Fibroblast of lung (primary cell): Measurements from ENCODE around the gene KCTD21. TPM values are rescaled to one million over a fixed set of nuclear protein-coding genes. Genes with fewer than 3 reads are reported as not detected.
"Not testable (repeated sequence)": the region's sequence is repeated elsewhere in the genome, so short reads cannot be mapped to it uniquely, and the experiment has no call there.

Source experiments
- DNase-seq, 2 donors: peaks; one replicate each; pipeline versions ENCODE4 v3.0.0 to v3.0.0-alpha.2; 2010; ENCODE audit warnings: low read depth in 2 of 2
- H2AFZ ChIP-seq: 2 replicates; pipeline ENCODE4 v1.5.1; 2012; ENCODE audit warnings: low read length, control low read depth, inconsistent platforms
- H3K27ac ChIP-seq: 2 replicates; pipeline ENCODE4 v1.5.1; 2011; ENCODE audit warnings: low read length, control low read depth; ENCODE audit not compliant: insufficient read depth
- H3K27me3 ChIP-seq: 2 replicates; pipeline ENCODE4 v1.5.1; 2011; ENCODE audit warnings: mild to moderate bottlenecking, low read length; ENCODE audit not compliant: control insufficient read depth, insufficient read depth
- H3K36me3 ChIP-seq: 2 replicates; pipeline ENCODE4 v1.5.1; 2011; ENCODE audit warnings: low read length; ENCODE audit not compliant: control insufficient read depth, insufficient read depth
- H3K4me1 ChIP-seq: 2 replicates; pipeline ENCODE4 v1.5.1; 2011; ENCODE audit warnings: low read length; ENCODE audit not compliant: control insufficient read depth, insufficient read depth; ENCODE audit errors: extremely low read depth
- H3K4me2 ChIP-seq: 2 replicates; pipeline ENCODE4 v1.5.1; 2011; ENCODE audit warnings: low read length, control low read depth; ENCODE audit not compliant: insufficient read depth; ENCODE audit errors: extremely low read depth
- H3K4me3 ChIP-seq, 4 experiments: fragments of 200-600 bp in 1 of 4; sonication (generic) in 1 of 4; replicated peaks in 1 of 4; 2 replicates each; pipeline ENCODE4 v1.5.1; 2011 to 2016; ENCODE audit warnings: low read length in 4 of 4, low read depth in 3 of 4, mild to moderate bottlenecking in 3 of 4, control low read depth in 2 of 4, inconsistent platforms in 1 of 4, mixed read lengths in 1 of 4; ENCODE audit not compliant: insufficient read depth in 1 of 4; ENCODE audit errors: control extremely low read depth in 1 of 4
- H3K79me2 ChIP-seq: 2 replicates; pipeline ENCODE4 v1.5.1; 2012; ENCODE audit warnings: mild to moderate bottlenecking, low read length, inconsistent platforms; ENCODE audit not compliant: control insufficient read depth, insufficient read depth
- H3K9ac ChIP-seq: 2 replicates; pipeline ENCODE4 v1.5.1; 2011; ENCODE audit warnings: mild to moderate bottlenecking, low read length, control low read depth; ENCODE audit not compliant: insufficient read depth
- H3K9me3 ChIP-seq: 2 replicates; pipeline ENCODE4 v1.5.1; 2012; ENCODE audit warnings: low read depth, low read length; ENCODE audit not compliant: control insufficient read depth, insufficient read depth
- H4K20me1 ChIP-seq: 2 replicates; pipeline ENCODE4 v1.5.1; 2011; ENCODE audit warnings: low read length; ENCODE audit not compliant: control insufficient read depth, insufficient read depth; ENCODE audit errors: extremely low read depth
- EZH2 ChIP-seq: IDR thresholded peaks from 2 replicates; pipeline ENCODE4 v1.5.1; 2012; ENCODE audit warnings: low read length, control low read depth, mild to moderate bottlenecking; ENCODE audit errors: missing control alignments
- polyA plus RNA-seq, 2 donors: library from polyadenylated mRNA; depleted of rRNA in 1 of 2; stranded (reverse) in 1 of 2; unstranded in 1 of 2; fragments of >200 nt; gene quantifications; 2 replicates each; pipeline ENCODE4 v1.2.1, GENCODE V29; 2011 to 2012; ENCODE audit warnings: missing spikeins in 1 of 2
- total RNA-seq: library from RNA; depleted of rRNA; stranded (reverse); fragments of >200 nt; gene quantifications from 2 replicates; pipeline ENCODE4 v1.2.1, GENCODE V29; 2014
- TF ChIP-seq, protein P1 (sequence below), 2 donors: IDR thresholded peaks in 1 of 2; conservative IDR thresholded peaks in 1 of 2; 1 replicate in 1 of 2; 2 replicates in 1 of 2; pipeline ENCODE4 v1.5.1; 2011 to 2012; ENCODE audit warnings: low read length in 2 of 2, control low read depth in 1 of 2, inconsistent platforms in 1 of 2, low read depth in 1 of 2, mild to moderate bottlenecking in 1 of 2

Gene KCTD21
- total and polyA plus RNA-seq, 2 donors (not counting 1 experiment from before 2014, with no cell fraction given), result 8.1 to 15.9 TPM

DNA sequence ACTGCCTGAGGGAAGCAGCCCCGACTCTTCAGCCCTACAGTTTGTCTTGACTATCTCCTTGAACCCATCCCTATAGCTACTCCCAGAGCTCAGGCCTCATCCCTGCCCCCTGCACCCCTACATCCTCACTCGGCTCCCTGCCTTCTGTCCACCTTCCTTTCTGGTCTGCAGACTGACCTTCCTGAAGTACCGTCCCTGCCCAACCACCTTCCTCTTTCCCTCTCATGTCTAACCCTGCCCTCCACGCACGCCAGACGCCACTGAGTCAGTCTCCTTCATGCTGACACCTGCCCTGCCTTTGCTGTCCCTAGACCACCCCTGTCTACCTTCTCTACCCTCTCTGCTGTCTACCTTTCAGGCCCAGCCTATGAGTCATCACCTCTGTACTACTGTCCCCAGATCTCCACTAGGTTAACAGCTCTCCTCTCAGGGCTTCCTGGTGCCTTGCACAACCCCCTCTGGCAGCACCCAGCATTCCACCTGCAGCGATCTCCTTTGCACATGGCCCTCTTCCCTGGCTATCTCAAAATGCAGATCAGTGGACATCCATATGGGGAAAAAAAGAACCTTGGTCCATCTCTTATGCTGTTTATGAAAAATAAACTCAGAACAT, 8.9 kb downstream of the KCTD21 start:
- Histone ChIP-seq H4K20me1 (no peaks in the 10 kb centered on the region), H3K4me2 (no peak overlapping the region), H3K79me2 (no peaks in the 10 kb centered on the region), H3K4me1 (no peaks in the 10 kb centered on the region), H2AFZ (no peak overlapping the region), H3K36me3 (no peaks in the 10 kb centered on the region), H3K4me3 (no peak overlapping the region), H3K9me3 (no peaks in the 10 kb centered on the region), H3K9ac (no peak overlapping the region), H3K27me3 (no peaks in the 10 kb centered on the region), H3K27ac (no peak overlapping the region)
- DNase-seq, result no peak
- TF ChIP-seq, protein P1, sequence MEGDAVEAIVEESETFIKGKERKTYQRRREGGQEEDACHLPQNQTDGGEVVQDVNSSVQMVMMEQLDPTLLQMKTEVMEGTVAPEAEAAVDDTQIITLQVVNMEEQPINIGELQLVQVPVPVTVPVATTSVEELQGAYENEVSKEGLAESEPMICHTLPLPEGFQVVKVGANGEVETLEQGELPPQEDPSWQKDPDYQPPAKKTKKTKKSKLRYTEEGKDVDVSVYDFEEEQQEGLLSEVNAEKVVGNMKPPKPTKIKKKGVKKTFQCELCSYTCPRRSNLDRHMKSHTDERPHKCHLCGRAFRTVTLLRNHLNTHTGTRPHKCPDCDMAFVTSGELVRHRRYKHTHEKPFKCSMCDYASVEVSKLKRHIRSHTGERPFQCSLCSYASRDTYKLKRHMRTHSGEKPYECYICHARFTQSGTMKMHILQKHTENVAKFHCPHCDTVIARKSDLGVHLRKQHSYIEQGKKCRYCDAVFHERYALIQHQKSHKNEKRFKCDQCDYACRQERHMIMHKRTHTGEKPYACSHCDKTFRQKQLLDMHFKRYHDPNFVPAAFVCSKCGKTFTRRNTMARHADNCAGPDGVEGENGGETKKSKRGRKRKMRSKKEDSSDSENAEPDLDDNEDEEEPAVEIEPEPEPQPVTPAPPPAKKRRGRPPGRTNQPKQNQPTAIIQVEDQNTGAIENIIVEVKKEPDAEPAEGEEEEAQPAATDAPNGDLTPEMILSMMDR (conservative IDR thresholded peaks at IDR 0.05 in 1 of 2, IDR thresholded peaks at IDR 0.05 in 1 of 2; ENCODE audit: low read depth in 1 of 2, low read length in 2 of 2), result no peak

DNA sequence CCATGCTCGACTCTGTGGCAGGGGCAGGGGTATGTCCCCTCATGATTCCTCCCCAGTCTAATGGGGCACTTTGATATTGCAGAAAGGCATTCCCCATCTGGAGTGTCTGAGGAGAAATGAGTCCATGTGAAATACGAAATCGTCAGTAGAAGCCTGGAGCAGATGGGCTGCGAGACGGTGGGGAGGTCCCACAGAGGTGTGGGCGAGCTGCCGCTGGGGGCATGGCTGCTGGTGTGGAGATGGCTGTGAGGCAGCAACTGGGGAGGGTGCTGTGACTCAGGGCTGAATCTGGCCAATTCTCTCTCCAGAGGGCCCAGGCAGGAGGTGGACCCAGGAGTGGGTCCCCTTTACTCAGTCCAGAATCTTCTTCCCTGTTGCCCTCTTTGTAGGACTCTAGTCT, 11.2 kb downstream of the KCTD21 start:
- DNase-seq, result no peak
- no peaks in the 10 kb centered on the region for H3K9me3 ChIP-seq
- no peak overlapping the region for H3K9ac ChIP-seq
- TF ChIP-seq, protein P1 (conservative IDR thresholded peaks at IDR 0.05 in 1 of 2, IDR thresholded peaks at IDR 0.05 in 1 of 2; ENCODE audit: low read depth in 1 of 2, low read length in 2 of 2), result no peak
- TF ChIP-seq EZH2, result no peak
- H2AFZ ChIP-seq, result no peak overlapping the region
- H3K27ac ChIP-seq, result no peak overlapping the region
- H3K27me3 ChIP-seq, result no peaks in the 10 kb centered on the region
- H3K4me3 ChIP-seq, result no peak overlapping the region
- H3K4me2 ChIP-seq, result no peak overlapping the region
- no peaks in the 10 kb centered on the region for H3K4me1 ChIP-seq
- no peaks in the 10 kb centered on the region for H4K20me1 ChIP-seq
- H3K36me3 ChIP-seq, result peaks cover 3% of the 10 kb centered on the region
- H3K79me2 ChIP-seq, result no peaks in the 10 kb centered on the region

DNA sequence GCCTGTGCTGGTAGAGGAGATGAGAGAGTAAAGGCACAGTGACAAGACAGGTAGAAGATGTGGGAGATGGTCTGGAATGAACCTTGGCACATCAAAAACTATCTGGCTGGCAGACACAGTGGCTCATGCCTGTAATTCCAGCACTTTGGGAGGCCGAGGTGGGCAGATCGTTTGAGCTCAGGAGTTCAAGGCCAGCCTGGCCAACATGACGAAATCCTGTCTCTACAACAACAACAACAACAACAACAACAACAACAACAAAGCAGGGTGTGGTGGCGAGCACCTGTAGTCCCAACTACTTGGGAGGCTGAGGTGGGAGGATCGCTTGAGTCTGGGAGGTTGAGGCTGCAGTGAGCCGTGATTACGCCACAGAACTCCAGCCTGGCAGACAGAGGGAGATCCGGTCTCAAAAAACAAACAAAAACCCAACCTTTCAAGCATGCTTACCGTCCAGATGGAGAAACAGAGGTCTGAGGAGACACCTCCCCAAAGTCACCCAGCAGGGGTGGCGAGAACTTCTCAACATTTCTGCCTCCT, 11.8 kb downstream of the KCTD21 start:
- no peaks in the 10 kb centered on the region for H3K4me1 ChIP-seq
- H3K79me2 ChIP-seq, result no peaks in the 10 kb centered on the region
- no peak overlapping the region for H3K4me2 ChIP-seq
- no peak overlapping the region for H3K4me3 ChIP-seq
- peaks cover 4% of the 10 kb centered on the region for H3K36me3 ChIP-seq
- no peak for DNase-seq
- TF ChIP-seq EZH2, result no peak
- TF ChIP-seq, protein P1 (conservative IDR thresholded peaks at IDR 0.05 in 1 of 2, IDR thresholded peaks at IDR 0.05 in 1 of 2; ENCODE audit: low read depth in 1 of 2, low read length in 2 of 2), result no peak
- H2AFZ ChIP-seq, result no peak overlapping the region
- no peaks in the 10 kb centered on the region for H3K27me3 ChIP-seq
- no peaks in the 10 kb centered on the region for H4K20me1 ChIP-seq
- H3K9ac ChIP-seq, result no peak overlapping the region
- no peaks in the 10 kb centered on the region for H3K9me3 ChIP-seq
- no peak overlapping the region for H3K27ac ChIP-seq

DNA sequence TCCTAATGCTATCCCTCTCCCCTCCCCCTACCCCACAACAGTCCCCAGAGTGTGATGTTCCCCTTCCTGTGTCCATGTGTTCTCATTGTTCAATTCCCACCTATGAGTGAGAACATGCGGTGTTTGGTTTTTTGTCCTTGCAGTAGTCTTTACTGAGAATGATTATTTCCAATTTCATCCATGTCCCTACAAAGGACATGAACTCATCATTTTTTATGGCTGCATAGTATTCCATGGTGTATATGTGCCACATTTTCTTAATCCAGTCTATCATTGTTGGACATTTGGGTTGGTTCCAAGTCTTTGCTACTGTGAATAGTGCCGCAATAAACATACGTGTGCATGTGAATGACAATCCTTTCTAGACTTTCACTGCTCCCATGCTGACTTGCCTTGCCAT, 12.6 kb downstream of the KCTD21 start:
- H3K36me3 ChIP-seq, H3K4me1 ChIP-seq, H4K20me1 ChIP-seq, H2AFZ ChIP-seq, H3K79me2 ChIP-seq, H3K4me3 ChIP-seq, H3K4me2 ChIP-seq, H3K27me3 ChIP-seq, H3K9ac ChIP-seq, H3K27ac ChIP-seq, H3K9me3 ChIP-seq, DNase-seq: not testable (repeated sequence)
